Adipose tissue (tissue), 3 donors: ENCODE data around the gene OR1C1. TPM values are rescaled to one million over a fixed set of nuclear protein-coding genes. Genes with fewer than 3 reads are reported as not detected.
"Not testable (repeated sequence)": the region's sequence is repeated elsewhere in the genome, so short reads cannot be mapped to it uniquely, and the experiment has no call there.

Source experiments
- H3K27ac ChIP-seq: one replicate; pipeline ENCODE4 v1.5.1; 2013; ENCODE audit warnings: low read depth, low read length
- WGBS, 3 donors: extraction: QIAGEN DNeasy Blood & Tissue Kit; methylation state at CpG; one replicate each; pipeline ENCODE4 v1.1.7; 2013; 5-methylcytosine and 5-hydroxymethylcytosine counted together
- polyA plus RNA-seq, 3 donors: library from polyadenylated mRNA; stranded (reverse); fragments of 200-250 nt; gene quantifications; one replicate each; pipeline ENCODE4 v1.2.3, GENCODE V29; 2013
- donor health status: healthy with polysubstance abuse.
- donor health status: Bipolar disorder and iron deficiency.
- donor health status: healthy.

OR1C1 gene
- polyA plus RNA-seq: not detected

- no peak within 1 kb of the TSS for H3K27ac ChIP-seq
- WGBS, 3 donors: 90 to 94% (median 93%) methylated on average over 3 of the region's 3 CpGs
Measured at GRCh38 chr1:247760456-247760855, at the start of gene OR1C1. TSS of gene OR1C1 (minus strand) at chr1:247760556. CDS start at chr1:247758406, 2,150 bp downstream.

GRCh38 chr1:247797518-247797917 lies 37.2 kb upstream of the OR1C1 start:
- 1 to 34% (median 31%) methylated on average over 2 of the region's 2 CpGs for WGBS, 3 donors
- no peak overlapping the region for H3K27ac ChIP-seq

GRCh38 chr1:247769603-247770002 lies 9.2 kb upstream of the OR1C1 start:
- no peak overlapping the region for H3K27ac ChIP-seq

- H3K27ac ChIP-seq: not testable (repeated sequence)
- 79 to 95% (median 86%) methylated on average over 1 of the region's 1 CpG for WGBS, 3 donors
Measured at GRCh38 chr1:247754311-247754710, 6.0 kb downstream of the OR1C1 start.

- H3K27ac ChIP-seq: no peak overlapping the region
- WGBS, 3 donors: 72 to 82% (median 78%) methylated on average over 1 of the region's 1 CpG
Measured at GRCh38 chr1:247749870-247750269, 10.5 kb downstream of the OR1C1 start.

GRCh38 chr1:247748041-247748440 lies 12.3 kb downstream of the OR1C1 start, which contains the start of gene OR14A2:
TSS of gene OR14A2 (minus strand) at chr1:247748141.
- WGBS, 3 donors: 73 to 90% (median 88%) methylated on average over 2 of the region's 2 CpGs
- no peak within 1 kb of the TSS for H3K27ac ChIP-seq

- no peak overlapping the region for H3K27ac ChIP-seq
- 83 to 90% (median 87%) methylated on average over 7 of the region's 7 CpGs for WGBS, 3 donors
Measured at GRCh38 chr1:247747616-247748015, 12.7 kb downstream of the OR1C1 start.

GRCh38 chr1:247746391-247746935 lies 13.9 kb downstream of the OR1C1 start:
- no peak overlapping the region for H3K27ac ChIP-seq
- WGBS, 3 donors: 67 to 82% (median 80%) methylated on average over 3 of the region's 3 CpGs

GRCh38 chr1:247742215-247742760 lies 18.1 kb downstream of the OR1C1 start:
- H3K27ac ChIP-seq: not testable (repeated sequence)
- 65 to 69% (median 68%) methylated on average over 3 of the region's 3 CpGs for WGBS, 3 donors

GRCh38 chr1:247741756-247742155 lies 18.6 kb downstream of the OR1C1 start:
- 72 to 86% (median 85%) methylated on average over 5 of the region's 5 CpGs for WGBS, 3 donors
- no peak overlapping the region for H3K27ac ChIP-seq

- H3K27ac ChIP-seq: no peak overlapping the region
- WGBS, 3 donors: 82 to 90% (median 87%) methylated on average over 2 of the region's 2 CpGs
Measured at GRCh38 chr1:247740721-247741120, 19.6 kb downstream of the OR1C1 start.

- no peak within 1 kb of the TSS for H3K27ac ChIP-seq
- WGBS, 3 donors: 85 to 97% (median 91%) methylated on average over 1 of the region's 1 CpG
Measured at GRCh38 chr1:247738315-247738714, 22.0 kb downstream of the OR1C1 start, which contains the start of gene OR14K1. TSS of gene OR14K1 (plus strand) at chr1:247738615. CDS start at chr1:247738615, 0 bp downstream.

- no peak overlapping the region for H3K27ac ChIP-seq
- 85 to 92% (median 92%) methylated on average over 4 of the region's 4 CpGs for WGBS, 3 donors
Measured at GRCh38 chr1:247721222-247721621, 39.1 kb downstream of the OR1C1 start.

- H3K27ac ChIP-seq: no peak within 1 kb of the TSS
Measured at GRCh38 chr1:247716546-247716945, 43.8 kb downstream of the OR1C1 start, which contains the start of gene OR6F1. TSS of gene OR6F1 (minus strand) at chr1:247716646. CDS start at chr1:247712755, 3,891 bp downstream.

GRCh38 chr1:247713753-247714152 lies 46.6 kb downstream of the OR1C1 start:
- no peak overlapping the region for H3K27ac ChIP-seq
- WGBS, 3 donors: 83 to 94% (median 86%) methylated on average over 7 of the region's 7 CpGs

More at GRCh38 chr1:247716546-247716945, 43.8 kb downstream of the OR1C1 start, which contains the start of gene OR6F1:
- WGBS, 3 donors: 74 to 83% (median 81%) methylated on average over 3 of the region's 3 CpGs

- H3K27ac ChIP-seq: not testable (repeated sequence)
- 87 to 92% (median 92%) methylated on average over 8 of the region's 8 CpGs for WGBS, 3 donors
Measured at GRCh38 chr1:247710681-247711080, 49.7 kb downstream of the OR1C1 start.
